ENCODE measurements around the gene ASCC3. TPM values are rescaled to one million over a fixed set of nuclear protein-coding genes. Genes with fewer than 3 reads are reported as not detected.

Gene ASCC3
- total RNA-seq: 21.9 and 22.0 TPM in 2 replicates

GRCh38 chr6:100880853-100881706 lies at the start of gene ASCC3:
ASCC3 (minus strand) TSS chr6:100881329; CDS start chr6:100867997, 13,332 bp downstream.

GRCh38 chr6:100464903-100465700 lies 416.0 kb downstream of the ASCC3 start, which contains the start of gene SIM1:
SIM1 (minus strand) TSS chr6:100464921; CDS start chr6:100463468, 1,453 bp downstream.

Data from pericardium fibroblast (primary cell).